Erythroblast (primary cell): Measurements from ENCODE around the gene PHF8.

Experiments
- GATA1 ChIP-seq: IDR thresholded peaks from 2 replicates; pipeline ENCODE4 v1.6.1; 2011; ENCODE audit warnings: low read depth, mild to moderate bottlenecking, control low read depth, low read length, moderate library complexity
- POLR2A ChIP-seq: IDR thresholded peaks from 2 replicates; pipeline ENCODE4 v1.6.1; 2011; ENCODE audit warnings: mild to moderate bottlenecking, low read length

DNA sequence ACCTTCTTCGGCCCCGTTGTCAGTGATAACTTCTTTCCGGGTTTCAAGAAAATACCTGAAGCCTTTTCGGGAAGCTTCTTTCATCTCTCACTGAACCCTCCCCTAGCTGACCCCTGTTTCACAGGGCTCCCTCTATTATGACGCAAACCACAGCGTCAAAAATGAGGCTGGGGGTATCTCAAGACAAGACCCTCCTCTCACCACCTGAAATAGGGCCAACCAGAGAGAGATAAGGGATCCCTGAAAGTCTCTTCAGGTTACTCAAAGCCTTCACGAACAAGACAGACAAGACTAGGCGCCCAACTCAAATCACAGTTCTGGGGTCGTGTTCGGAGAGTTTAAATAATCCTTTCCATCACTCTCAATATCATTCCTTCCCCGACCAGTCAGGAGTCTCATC, 1.2 kb downstream of the PHF8 start:
- TF ChIP-seq POLR2A (no peak), GATA1 (no peak)
